ENCODE measurements around the gene EXOC7.

GRCh38 chr17:76076765-76077583 lies 26.6 kb downstream of the EXOC7 start:
- TF ChIP-seq CTCF (IDR thresholded peaks at IDR 0.05) = no peak
- no peak for TF ChIP-seq POLR2A (IDR thresholded peaks at IDR 0.05)
- TF ChIP-seq POLR2AphosphoS5 (IDR thresholded peaks at IDR 0.05) = no peak

Data from prostate gland (tissue), 2 donors.